ENCODE results near the gene LCN15.

The LCN15 gene

GRCh38 chr9:136739509-136739908 is 24.8 kb downstream of the LCN15 start:
- Histone ChIP-seq H3K9me3 (no peaks in the 10 kb centered on the region), H3K4me1 (peaks cover 7% of the 10 kb centered on the region; the same call in 1 of the 2 replicates), H3K36me3 (no peaks in the 10 kb centered on the region), H3K4me3 (ENCODE audit: low read depth, low read length) (no peak overlapping the region), H3K27me3 (no peaks in the 10 kb centered on the region)
- TF ChIP-seq CTCF (IDR thresholded peaks at IDR 0.05; ENCODE audit: low read depth, low read length): no peak
- no peak for DNase-seq

GRCh38 chr9:136738960-136739359 is 25.4 kb downstream of the LCN15 start:
- H3K4me3 ChIP-seq (ENCODE audit: low read depth, low read length): no peak overlapping the region
- no peaks in the 10 kb centered on the region for H3K36me3 ChIP-seq
- H3K27me3 ChIP-seq: no peaks in the 10 kb centered on the region
- no peak for TF ChIP-seq CTCF (IDR thresholded peaks at IDR 0.05; ENCODE audit: low read depth, low read length)
- no peaks in the 10 kb centered on the region for H3K9me3 ChIP-seq
- H3K4me1 ChIP-seq: peaks cover 7% of the 10 kb centered on the region; the same call in 1 of the 2 replicates
- DNase-seq: no peak

GRCh38 chr9:136735812-136736480 is 28.4 kb downstream of the LCN15 start:
- Histone ChIP-seq H3K36me3 (no peaks in the 10 kb centered on the region), H3K9me3 (no peaks in the 10 kb centered on the region), H3K27me3 (no peaks in the 10 kb centered on the region), H3K4me1 (peaks cover 2% of the 10 kb centered on the region; the same call in 1 of the 2 replicates), H3K4me3 (ENCODE audit: low read depth, low read length) (no peak overlapping the region)
- DNase-seq: no peak
- TF ChIP-seq CTCF (IDR thresholded peaks at IDR 0.05; ENCODE audit: low read depth, low read length): no peak

GRCh38 chr9:136734837-136735496 is 29.4 kb downstream of the LCN15 start:
- Histone ChIP-seq H3K9me3 (no peaks in the 10 kb centered on the region), H3K4me1 (no peaks in the 10 kb centered on the region), H3K27me3 (no peaks in the 10 kb centered on the region), H3K4me3 (ENCODE audit: low read depth, low read length) (no peak overlapping the region), H3K36me3 (no peaks in the 10 kb centered on the region)
- no peak for DNase-seq
- no peak for TF ChIP-seq CTCF (IDR thresholded peaks at IDR 0.05; ENCODE audit: low read depth, low read length)

- Histone ChIP-seq H3K4me3 (ENCODE audit: low read depth, low read length) (no peak overlapping the region), H3K36me3 (no peaks in the 10 kb centered on the region; the same call in 1 of the 2 replicates), H3K4me1 (no peaks in the 10 kb centered on the region), H3K27me3 (no peaks in the 10 kb centered on the region), H3K9me3 (no peaks in the 10 kb centered on the region; the same call in 1 of the 2 replicates)
- no peak for TF ChIP-seq CTCF (IDR thresholded peaks at IDR 0.05; ENCODE audit: low read depth, low read length)
- no peak for DNase-seq
Observed at GRCh38 chr9:136733611-136734010, 30.7 kb downstream of the LCN15 start.

Measured in BE2C (cell line).